ENCODE measurements around the gene LRRC19. TPM values are rescaled to one million over a fixed set of nuclear protein-coding genes. Genes with fewer than 3 reads are reported as not detected.

The LRRC19 gene
- total RNA-seq, 1 experiment from 2014 or later: 0.21 TPM

- no peaks in the 10 kb centered on the region for H3K4me1 Mint-ChIP-seq (ENCODE audit: low read depth, unreplicated experiment)
- CTCF ChIA-PET: no interaction called here
- no peak overlapping the region for H3K27ac Mint-ChIP-seq (ENCODE audit: unreplicated experiment)
- H3K4me3 Mint-ChIP-seq (ENCODE audit: low read depth, unreplicated experiment): no peak overlapping the region
- no peaks in the 10 kb centered on the region for H3K27me3 Mint-ChIP-seq (ENCODE audit: unreplicated experiment)
- BruUV-seq (replicated peaks): no TSS peak
- H3K9me3 Mint-ChIP-seq (ENCODE audit: low read depth, unreplicated experiment): no peaks in the 10 kb centered on the region
- H3K36me3 Mint-ChIP-seq (ENCODE audit: insufficient read depth, unreplicated experiment): no peaks in the 10 kb centered on the region
- intact Hi-C loops (cut with micrococcal nuclease; ENCODE audit: unreplicated experiment): no loop called here
- no peak for DNase-seq
- TF ChIP-seq CTCF (IDR thresholded peaks at IDR 0.05; ENCODE audit: unreplicated experiment): no peak
Observed at GRCh38 chr9:27037499-27037898, 32.0 kb upstream of the LRRC19 start.

DNA sequence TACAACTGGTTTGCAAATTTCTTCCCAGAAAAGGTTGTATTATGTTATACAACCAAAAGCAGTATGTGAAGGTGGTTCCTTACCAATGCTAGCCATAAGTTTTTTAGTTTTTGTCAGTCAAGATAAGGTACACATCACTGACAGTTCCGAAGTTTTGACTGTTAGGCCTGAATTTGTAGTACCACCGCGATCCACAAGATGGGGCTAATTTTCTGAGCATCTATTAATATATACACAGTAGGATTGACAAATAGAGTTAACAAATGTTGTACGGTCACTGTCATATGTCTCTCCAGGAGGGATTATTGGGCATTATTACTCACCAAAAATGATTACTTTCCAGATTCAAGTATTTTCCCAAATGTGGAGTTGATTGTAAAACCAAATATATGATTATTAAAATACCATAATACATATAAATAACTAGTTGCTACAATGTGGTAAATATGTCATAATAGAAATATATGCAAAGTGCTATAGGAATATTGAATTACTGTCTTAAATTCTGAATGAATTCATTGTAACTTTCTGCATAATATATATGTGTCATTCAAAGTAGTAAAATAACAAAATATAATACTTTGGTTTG, 28.4 kb upstream of the LRRC19 start:
- peak; percentile 28 for TF ChIP-seq CTCF (IDR thresholded peaks at IDR 0.05; ENCODE audit: unreplicated experiment)
- H3K4me3 Mint-ChIP-seq (ENCODE audit: low read depth, unreplicated experiment): no peak overlapping the region
- H3K36me3 Mint-ChIP-seq (ENCODE audit: insufficient read depth, unreplicated experiment): no peaks in the 10 kb centered on the region
- H3K4me1 Mint-ChIP-seq (ENCODE audit: low read depth, unreplicated experiment): no peaks in the 10 kb centered on the region
- no peak overlapping the region for H3K27ac Mint-ChIP-seq (ENCODE audit: unreplicated experiment)
- peak; percentile 49 for DNase-seq
- intact Hi-C loops (cut with micrococcal nuclease; ENCODE audit: unreplicated experiment): loop anchor here (1.0 to 5.0 kb wide), 3 partner anchors 163 to 513 kb away; no protein-coding TSS in a partner anchor
- no peaks in the 10 kb centered on the region for H3K27me3 Mint-ChIP-seq (ENCODE audit: unreplicated experiment)
- H3K9me3 Mint-ChIP-seq (ENCODE audit: low read depth, unreplicated experiment): no peaks in the 10 kb centered on the region
- no TSS peak for BruUV-seq (replicated peaks)
- CTCF ChIA-PET: interaction anchor here (0.6 kb wide), 1 partner anchor 8 kb away, joined by 3 read pairs; no protein-coding TSS in a partner anchor

DNA sequence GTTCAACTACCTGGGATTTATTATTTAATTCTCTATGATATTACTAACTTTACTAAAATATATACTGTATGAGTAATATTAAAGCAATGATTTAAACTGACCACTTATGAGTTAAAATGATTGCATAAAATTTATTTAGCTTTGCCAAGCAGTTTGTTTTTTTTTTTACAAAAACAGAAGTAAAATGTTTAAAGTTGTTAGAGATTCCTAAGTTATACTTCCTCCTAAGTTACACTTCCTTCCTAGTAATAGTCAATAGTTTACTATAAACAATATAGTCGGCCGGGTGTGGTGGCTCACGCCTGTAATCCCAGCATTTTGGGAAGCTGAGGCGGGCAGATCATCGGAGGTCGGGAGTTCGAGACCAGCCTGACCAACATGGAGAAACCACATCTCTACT, 23.7 kb upstream of the LRRC19 start:
- Mint-ChIP-seq H3K36me3 (ENCODE audit: insufficient read depth, unreplicated experiment) (peaks cover 5% of the 10 kb centered on the region), H3K4me3 (ENCODE audit: low read depth, unreplicated experiment) (no peak overlapping the region), H3K9me3 (ENCODE audit: low read depth, unreplicated experiment) (no peaks in the 10 kb centered on the region), H3K27ac (ENCODE audit: unreplicated experiment) (no peak overlapping the region), H3K4me1 (ENCODE audit: low read depth, unreplicated experiment) (no peaks in the 10 kb centered on the region), H3K27me3 (ENCODE audit: unreplicated experiment) (no peaks in the 10 kb centered on the region)
- CTCF ChIA-PET: interaction anchor here (0.6 kb wide), 1 partner anchor 293 kb away, joined by 3 read pairs; no protein-coding TSS in a partner anchor
- intact Hi-C loops (cut with micrococcal nuclease; ENCODE audit: unreplicated experiment): no loop called here
- BruUV-seq (replicated peaks): no TSS peak
- DNase-seq: no peak
- no peak for TF ChIP-seq CTCF (IDR thresholded peaks at IDR 0.05; ENCODE audit: unreplicated experiment)

- no peak for DNase-seq
- no peaks in the 10 kb centered on the region for H3K4me1 Mint-ChIP-seq (ENCODE audit: low read depth, unreplicated experiment)
- H3K4me3 Mint-ChIP-seq (ENCODE audit: low read depth, unreplicated experiment): no peak overlapping the region
- H3K9me3 Mint-ChIP-seq (ENCODE audit: low read depth, unreplicated experiment): no peaks in the 10 kb centered on the region
- no TSS peak for BruUV-seq (replicated peaks)
- TF ChIP-seq CTCF (IDR thresholded peaks at IDR 0.05; ENCODE audit: unreplicated experiment): no peak
- no peak overlapping the region for H3K27ac Mint-ChIP-seq (ENCODE audit: unreplicated experiment)
- no peaks in the 10 kb centered on the region for H3K27me3 Mint-ChIP-seq (ENCODE audit: unreplicated experiment)
- peaks cover 6% of the 10 kb centered on the region for H3K36me3 Mint-ChIP-seq (ENCODE audit: insufficient read depth, unreplicated experiment)
- intact Hi-C loops (cut with micrococcal nuclease; ENCODE audit: unreplicated experiment): no loop called here
- CTCF ChIA-PET: interaction anchor here (0.6 kb wide), 1 partner anchor 390 kb away, joined by 5 read pairs; no protein-coding TSS in a partner anchor
Observed at GRCh38 chr9:27022920-27023319, 17.4 kb upstream of the LRRC19 start.

Data from Calu3 (cell line).